Measurements from ENCODE around the gene UBE2G1. TPM values are rescaled to one million over a fixed set of nuclear protein-coding genes. Genes with fewer than 3 reads are reported as not detected.

UBE2G1 gene
- total and polyA plus RNA-seq, 2 of the 8 experiments (the other 6 are each of a cell fraction or from before 2014, with no cell fraction given) = 73.9 to 170 TPM

DNA sequence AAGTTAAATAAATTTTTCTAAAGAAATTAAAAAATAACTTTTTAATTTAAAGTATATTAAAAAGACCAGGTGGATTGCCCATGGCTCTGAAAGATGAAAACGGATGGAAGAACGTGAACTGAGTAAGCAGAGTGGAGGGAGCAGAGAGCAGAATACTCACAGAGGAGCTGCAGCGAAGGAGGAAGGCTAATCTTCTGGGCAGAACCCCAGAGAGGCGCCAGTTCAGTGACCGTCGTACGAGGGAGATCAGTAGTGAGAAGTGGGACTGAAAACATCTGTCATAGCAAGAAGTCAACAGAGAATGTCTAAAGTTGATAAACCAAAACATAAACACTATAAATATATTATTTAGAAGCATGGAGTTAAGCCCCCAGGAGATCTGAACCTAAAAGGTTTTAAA is 34.9 kb downstream of the UBE2G1 start:
- POLR2A ChIA-PET (ENCODE audit: partially characterized antibody) = interaction anchor here (1.2 to 2.2 kb wide), 4 partner anchors 10 to 68 kb away, joined by 3 to 10 read pairs (median 4); no protein-coding TSS in a partner anchor
- Histone ChIP-seq H3K27me3 (replicated peaks in 1 of 4; ENCODE audit: control insufficient read depth in 3 of 4, extremely low read depth in 1 of 4, insufficient read depth in 3 of 4, low read length in 3 of 4) (no peaks in the 10 kb centered on the region; a peak in 1 of 7 replicates), H3K23ac (ENCODE audit: insufficient read length) (no peak overlapping the region), H4K91ac (replicated peaks; ENCODE audit: insufficient read length, low read length) (no peak overlapping the region), H2AK5ac (ENCODE audit: low read depth, low read length) (no peak overlapping the region), H3K4me2 (ENCODE audit: insufficient read depth in 1 of 2, low read depth in 2 of 2, low read length in 2 of 2) (no peak overlapping the region), H3K4ac (replicated peaks; ENCODE audit: insufficient read length, low read depth, low read length) (no peak overlapping the region), H4K8ac (ENCODE audit: extremely low read depth, insufficient read depth, low read length) (no peak overlapping the region), H2AFZ (ENCODE audit: low read length) (no peak overlapping the region), H4K20me1 (replicated peaks in 1 of 2; ENCODE audit: control insufficient read depth in 1 of 2, insufficient read depth in 2 of 2, low read length in 2 of 2) (peaks cover 26 to 34% of the 10 kb centered on the region in 2 experiments), H3K27ac (ENCODE audit: low read depth, low read length) (no peak overlapping the region), H2BK15ac (ENCODE audit: low read length) (no peak overlapping the region), H3K18ac (ENCODE audit: extremely low read depth, low read length) (no peak overlapping the region), H4K5ac (ENCODE audit: insufficient read length, low read depth, low read length) (no peak overlapping the region), H3K14ac (ENCODE audit: insufficient read length) (no peak overlapping the region), H3K56ac (replicated peaks; ENCODE audit: insufficient read length, low read depth, low read length) (no peak overlapping the region), H3K9me3 (ENCODE audit: insufficient read depth in 2 of 2, low read depth in 1 of 2, low read length in 1 of 2) (no peaks in the 10 kb centered on the region), H2BK20ac (ENCODE audit: low read length) (no peak overlapping the region), H3K79me2 (ENCODE audit: control insufficient read depth in 1 of 2, insufficient read depth in 2 of 2, low read length in 2 of 2) (peaks cover 21 to 100% of the 10 kb centered on the region in 2 experiments), H3K4me1 (replicated peaks in 1 of 4; ENCODE audit: control insufficient read depth in 3 of 4, insufficient read depth in 4 of 4, low read length in 3 of 4) (peaks cover 2 to 8% (median 3%) of the 10 kb centered on the region in 4 experiments; a peak in 5 of 7 replicates), H2BK120ac (replicated peaks; ENCODE audit: low read depth, low read length) (no peak overlapping the region), H3K9ac (replicated peaks in 1 of 4; ENCODE audit: extremely low read depth in 1 of 4, low read depth in 3 of 4, low read length in 3 of 4) (no peak overlapping the region), H3K4me3 (ENCODE audit: extremely low read depth in 1 of 4, insufficient read depth in 2 of 4, low read depth in 3 of 4, low read length in 4 of 4) (no peak overlapping the region), H2BK12ac (ENCODE audit: low read depth, low read length) (no peak overlapping the region), H2BK5ac (ENCODE audit: low read depth, low read length) (no peak overlapping the region), H3K79me1 (ENCODE audit: low read depth, low read length) (peaks cover 3% of the 10 kb centered on the region; the same call in 1 of the 2 replicates), H3K23me2 (ENCODE audit: low read depth, low read length) (no peaks in the 10 kb centered on the region), H3K36me3 (ENCODE audit: control insufficient read depth in 2 of 4, insufficient read depth in 4 of 4, low read length in 3 of 4) (peaks cover 0 to 12% (median 2%) of the 10 kb centered on the region in 4 experiments; a peak in 4 of 8 replicates)
- no peak for TF ChIP-seq GTF2F1 (IDR thresholded peaks at IDR 0.05; ENCODE audit: borderline replicate concordance, low read depth, low read length)
- TF ChIP-seq ZNF274 (IDR thresholded peaks at IDR 0.05; ENCODE audit: borderline replicate concordance, extremely low read depth, low read length) = no peak
- no peak for TF ChIP-seq POLR2A (IDR thresholded peaks at IDR 0.05; ENCODE audit: control extremely low read depth in 1 of 2, low read depth in 2 of 2, low read length in 2 of 2)
- TF ChIP-seq TBP (IDR thresholded peaks at IDR 0.05; ENCODE audit: low read depth, low read length) = no peak
- 92% methylated on average over 7 of the region's 7 CpGs; no CpG with 5 or more reads in 1 of the 2 experiments for WGBS, 2 experiments (ENCODE audit: extremely low coverage in 1 of 2, insufficient coverage in 1 of 2, insufficient read length in 1 of 2, insufficient replicate concordance in 2 of 2, low coverage in 1 of 2, low lambda C conversion rate in 2 of 2, missing lambda C conversion rate in 1 of 2)
- FAIRE-seq (no peak), DNase-seq (ENCODE audit: low read depth in 1 of 2, low spot score in 2 of 2) (no peak)
- CTCF ChIA-PET (ENCODE audit: partially characterized antibody) = interaction anchor here (0.7 to 1.3 kb wide), 3 partner anchors 11 to 82 kb away, joined by 3 to 4 read pairs (median 3); no protein-coding TSS in a partner anchor

Data from H1 (cell line).